EL (cell line): ENCODE measurements around the gene PMF1.

Experiments
- DNase-seq: peaks from one replicate; pipeline ENCODE4 v3.0.0-alpha.2; 2016

Gene PMF1

DNA sequence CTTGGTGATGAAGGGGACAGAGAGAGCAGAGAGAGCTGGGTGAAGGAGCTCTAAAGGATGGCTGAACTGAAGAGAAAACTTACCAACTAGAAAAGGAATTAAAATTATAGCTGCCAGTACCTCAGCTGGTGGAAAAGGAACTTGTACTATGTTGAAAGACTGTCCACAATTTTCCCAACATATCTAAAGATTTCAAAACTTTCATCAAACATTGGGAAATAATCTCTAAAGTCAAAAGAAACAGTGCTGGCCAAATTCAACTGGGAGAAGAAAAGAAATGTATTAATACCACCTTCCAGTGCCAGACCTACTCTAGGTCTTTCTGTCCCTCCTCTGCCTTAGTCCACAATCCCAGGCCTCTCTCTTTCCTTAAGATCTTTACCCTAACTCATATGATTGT is 63.7 kb downstream of the PMF1 start:
- DNase-seq = no peak

DNA sequence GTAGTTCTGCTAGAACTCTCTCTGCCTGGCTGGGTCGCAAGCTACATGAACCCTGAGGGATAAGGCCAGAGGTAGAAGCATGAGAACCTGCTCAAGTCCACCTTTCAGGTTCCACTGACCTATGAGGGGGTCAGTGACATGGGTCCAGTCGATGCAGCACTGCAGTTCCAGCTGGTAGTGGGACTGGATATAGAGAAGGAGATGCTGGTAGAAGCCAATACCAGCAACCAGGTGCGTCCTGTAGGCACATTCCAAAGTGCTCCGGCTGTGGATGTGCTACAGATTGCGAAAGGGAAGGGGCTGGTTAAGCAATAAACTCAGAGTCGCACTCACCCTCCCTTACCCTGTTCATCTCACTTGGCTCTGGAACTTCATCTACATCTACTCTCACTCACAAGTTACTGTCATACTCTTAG is 64.2 kb downstream of the PMF1 start:
- no peak for DNase-seq

DNA sequence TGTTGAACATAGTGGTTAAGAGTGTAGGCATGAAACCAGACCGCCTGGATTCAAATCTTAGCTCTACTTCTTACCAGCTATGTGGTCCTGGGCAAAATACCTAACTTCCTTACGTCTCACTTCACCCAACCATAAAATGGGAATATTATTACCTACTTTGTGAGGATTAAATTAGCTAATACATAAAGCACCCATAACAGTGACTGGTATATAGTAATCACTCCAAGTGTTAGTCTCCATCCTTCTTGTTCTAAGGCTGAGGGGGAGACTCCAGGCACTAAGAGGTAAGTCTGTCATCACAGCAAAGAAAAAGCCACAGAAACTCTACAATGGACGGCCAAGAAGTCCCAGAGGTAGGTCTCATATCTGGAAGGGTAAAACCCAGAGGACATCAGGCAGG is 67.0 kb downstream of the PMF1 start:
- no peak for DNase-seq

DNA sequence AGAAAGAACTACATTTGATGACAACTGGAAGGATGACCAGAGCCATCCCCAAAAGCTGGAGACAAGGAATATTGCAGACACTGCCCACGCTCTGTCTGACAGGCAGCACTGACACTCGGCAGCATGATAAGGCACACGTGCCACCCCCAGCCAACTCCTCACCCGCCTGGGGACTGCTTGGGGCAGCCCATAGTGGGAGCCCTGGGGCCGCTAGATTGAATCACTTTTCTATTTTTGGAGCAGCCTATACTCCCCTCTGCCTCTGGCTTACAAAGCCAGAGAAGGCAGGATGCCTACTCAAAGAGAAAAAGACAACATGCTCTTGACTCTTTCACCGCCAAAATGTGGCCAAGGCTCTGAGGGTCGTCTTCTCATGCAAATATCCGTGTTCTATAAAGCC is 68.5 kb downstream of the PMF1 start:
- DNase-seq = peak; percentile 68

DNA sequence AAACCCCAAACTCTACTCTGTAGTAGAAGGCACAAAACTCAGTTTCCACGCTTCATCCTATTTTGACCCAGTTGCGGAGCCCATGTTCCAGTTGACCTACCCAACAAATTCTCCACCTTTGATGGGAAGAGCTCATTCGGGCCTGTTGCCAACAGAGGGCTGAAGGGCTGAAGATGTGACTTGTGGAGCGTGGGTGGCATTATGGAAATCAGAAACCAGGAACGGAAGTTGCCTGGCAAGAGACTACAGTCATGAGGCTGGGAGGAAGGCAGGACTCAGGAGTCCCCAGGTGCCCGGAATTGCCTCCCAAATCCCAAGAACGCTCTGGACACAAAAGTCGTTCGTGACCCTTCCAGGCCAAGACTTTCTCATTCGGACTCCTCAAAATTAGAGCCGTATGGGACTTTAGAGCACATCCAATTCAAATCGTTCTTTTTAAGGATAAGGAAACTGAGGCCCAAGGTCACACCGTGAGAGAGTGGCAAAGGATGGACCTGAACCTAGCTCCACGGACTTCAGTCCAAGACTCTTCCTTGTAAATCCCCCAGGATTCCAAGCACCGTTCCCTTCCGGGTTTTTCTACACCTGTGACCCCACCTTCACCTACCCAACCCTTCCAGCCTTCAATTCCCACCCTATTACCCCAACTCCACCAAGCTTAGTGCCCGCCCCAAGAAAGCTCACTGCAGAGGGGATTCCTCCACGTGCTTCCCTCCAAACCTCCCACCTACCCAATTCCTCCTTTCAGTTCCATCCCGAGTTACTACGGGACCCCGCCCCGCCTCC is 69.1 kb downstream of the PMF1 start:
- peak; percentile 35 for DNase-seq

DNA sequence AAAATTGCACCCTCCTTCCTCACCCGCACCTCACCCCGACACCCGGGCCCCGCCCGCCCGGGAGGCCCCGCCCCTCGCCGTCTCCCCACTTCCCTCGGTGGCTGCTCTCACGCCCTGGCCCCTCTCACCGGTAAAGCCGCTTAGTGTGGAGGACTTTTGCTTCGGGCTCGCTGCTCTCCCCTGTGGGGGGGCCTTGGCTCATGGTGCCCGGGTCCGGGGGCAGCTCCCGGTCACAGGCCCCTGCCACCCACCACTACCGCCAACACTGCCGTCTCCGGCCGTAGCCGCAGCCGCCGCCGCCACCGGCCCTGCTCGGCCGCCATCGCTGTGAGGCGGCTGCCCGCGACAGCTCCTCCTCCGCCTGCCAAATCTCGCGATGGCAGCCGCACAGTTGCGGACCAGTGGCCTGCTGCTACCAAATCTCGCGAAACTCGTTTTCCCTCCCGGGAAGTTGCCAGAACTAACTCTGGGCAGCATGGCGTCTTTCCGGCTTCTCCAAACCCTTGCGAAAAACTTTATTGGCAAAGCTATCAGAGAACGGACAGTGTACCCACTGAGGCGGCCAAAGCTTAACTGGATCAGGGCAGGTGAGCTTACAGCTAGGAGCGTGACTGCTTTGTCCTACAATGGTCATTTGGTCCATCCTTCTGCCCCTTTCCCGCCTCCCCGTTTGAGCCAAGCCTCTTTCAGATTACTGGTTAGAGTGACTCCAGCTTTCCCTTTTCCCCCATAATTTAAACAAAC is 69.8 kb downstream of the PMF1 start, which contains the start of gene SMG5:
SMG5 (minus strand) TSS at position 347 of the 744 bp plus-strand sequence; CDS start at position 202, 145 bp downstream.
- DNase-seq = peak; percentile 99

DNA sequence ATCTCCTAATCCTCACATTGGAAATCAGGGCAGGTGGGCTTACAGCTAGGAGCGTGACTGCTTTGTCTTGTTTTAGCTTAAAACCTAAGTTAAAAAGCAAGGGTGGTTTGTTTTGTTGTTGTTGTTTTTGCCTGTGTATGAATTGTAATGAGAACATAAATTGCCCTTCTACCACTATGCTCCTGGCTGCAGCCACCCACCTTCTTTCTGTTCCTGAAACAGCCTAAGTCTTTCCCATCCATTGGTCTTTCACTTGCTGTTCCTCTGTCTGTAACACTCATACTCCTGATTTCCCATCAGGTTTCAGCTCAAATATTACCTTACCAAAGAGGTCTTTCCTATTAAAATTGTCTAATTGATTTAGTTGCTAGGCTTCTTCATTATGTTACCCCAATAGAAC is 70.7 kb downstream of the PMF1 start:
- no peak for DNase-seq

DNA sequence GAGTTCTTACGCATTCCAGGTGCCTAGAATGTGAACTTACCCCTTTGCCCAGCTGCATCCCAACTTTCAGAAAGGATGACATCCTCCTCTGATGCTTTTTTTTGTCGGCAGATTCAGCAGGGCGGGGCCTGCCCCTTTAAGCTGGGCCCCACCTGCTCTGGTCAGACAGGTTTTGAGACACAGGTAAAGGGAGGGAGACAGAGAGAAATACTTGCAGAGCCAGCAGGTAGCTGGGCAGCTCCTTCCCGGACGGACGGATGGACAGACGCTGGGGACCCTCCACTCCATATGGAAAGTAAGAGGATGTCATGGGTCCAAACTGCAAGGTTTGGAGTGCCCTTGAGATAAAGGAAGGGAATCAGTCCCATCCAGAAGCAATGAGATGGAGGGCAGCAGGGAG is 71.3 kb downstream of the PMF1 start, which contains the start of gene TMEM79:
TMEM79 (plus strand) TSS at position 214 of the 400 bp plus-strand sequence. CDS start 902 bp downstream, outside the sequence.
- DNase-seq = no peak

DNA sequence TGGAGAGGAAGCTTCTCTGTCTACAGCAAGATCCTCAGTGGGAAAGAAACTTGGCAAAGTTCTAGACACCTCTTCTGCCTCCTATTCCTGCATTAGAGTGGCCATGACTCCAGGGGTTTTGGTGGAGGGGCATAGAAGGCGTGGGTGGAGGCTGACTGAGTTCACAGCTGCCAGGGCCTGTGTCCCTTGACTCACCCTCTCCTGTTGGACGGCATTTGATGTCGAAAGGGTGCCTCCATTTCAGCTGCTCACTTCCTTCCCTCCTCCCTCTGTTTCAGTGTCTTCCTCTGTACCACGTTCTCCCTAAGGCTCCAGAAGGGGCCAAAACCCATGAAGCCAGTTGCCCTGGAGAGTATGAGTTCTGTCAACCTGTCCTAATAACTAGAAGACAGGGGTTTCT is 72.0 kb downstream of the PMF1 start:
- peak; percentile 18 for DNase-seq

DNA sequence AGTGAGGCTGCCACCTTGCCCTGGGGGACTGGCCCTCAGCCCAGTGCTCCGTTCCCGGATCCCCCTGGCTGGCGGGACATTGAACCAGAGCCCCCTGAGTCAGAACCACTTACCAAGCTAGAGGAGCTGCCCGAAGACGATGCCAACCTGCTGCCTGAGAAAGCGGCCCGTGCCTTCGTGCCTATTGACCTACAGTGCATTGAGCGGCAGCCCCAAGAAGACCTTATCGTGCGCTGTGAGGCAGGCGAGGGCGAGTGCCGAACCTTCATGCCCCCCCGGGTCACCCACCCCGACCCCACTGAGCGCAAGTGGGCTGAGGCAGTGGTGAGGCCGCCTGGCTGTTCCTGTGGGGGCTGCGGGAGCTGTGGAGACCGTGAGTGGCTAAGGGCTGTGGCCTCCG is 72.6 kb downstream of the PMF1 start:
- no peak for DNase-seq

DNA sequence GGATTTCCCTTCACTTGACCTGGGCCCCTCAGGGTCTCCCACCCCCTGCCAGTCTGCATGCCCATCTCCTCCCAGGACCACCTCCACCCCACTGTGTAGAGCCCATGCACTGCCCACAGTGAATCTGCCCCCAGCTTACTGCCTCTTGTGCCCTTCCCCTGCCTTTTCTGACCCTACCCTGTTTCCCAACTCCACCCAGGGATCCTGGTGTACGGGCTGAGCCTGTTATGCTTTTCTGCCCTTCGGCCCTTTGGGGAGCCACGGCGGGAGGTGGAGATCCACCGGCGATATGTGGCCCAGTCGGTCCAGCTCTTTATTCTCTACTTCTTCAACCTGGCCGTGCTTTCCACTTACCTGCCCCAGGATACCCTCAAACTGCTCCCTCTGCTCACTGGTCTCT is 73.3 kb downstream of the PMF1 start:
- DNase-seq = no peak
